Measurements from ENCODE around the gene MTARC2.
A peak's percentile ranks its signal among the peaks of the same experiment; 100 is the strongest.
"Not testable (repeated sequence)": the region's sequence is repeated elsewhere in the genome, so short reads cannot be mapped to it uniquely, and the experiment has no call there.

The MTARC2 gene

GRCh38 chr1:220732137-220732536 is 16.0 kb upstream of the MTARC2 start:
- DNase-seq (ENCODE audit: low read depth in 1 of 2, low spot score in 1 of 2), result no peak

DNA sequence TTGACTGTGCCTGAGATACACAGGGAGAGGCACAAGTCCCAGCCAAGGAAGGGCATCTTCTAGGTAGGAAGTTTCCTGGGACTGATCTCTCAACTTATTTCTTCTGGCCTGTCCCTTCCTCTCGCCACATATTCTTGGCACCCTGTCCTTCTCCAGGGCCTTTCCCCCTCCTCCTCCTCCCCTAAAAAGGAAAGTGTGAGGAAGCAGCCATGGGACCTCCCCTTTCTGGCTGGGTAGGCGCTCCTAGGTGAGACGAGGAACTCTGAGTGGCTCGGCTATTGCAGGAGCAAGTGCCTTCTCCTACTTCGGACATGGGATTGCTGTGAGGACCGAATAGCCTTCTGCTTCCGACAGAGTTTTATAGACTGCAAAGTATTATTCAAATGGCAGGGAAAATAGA is 15.5 kb upstream of the MTARC2 start:
- no peak for DNase-seq (ENCODE audit: low read depth in 1 of 2, low spot score in 1 of 2)

- peak; percentile 43 to 58 for DNase-seq (ENCODE audit: low read depth in 1 of 2, low spot score in 1 of 2)
Observed at GRCh38 chr1:220733086-220733601, 15.0 kb upstream of the MTARC2 start.

DNA sequence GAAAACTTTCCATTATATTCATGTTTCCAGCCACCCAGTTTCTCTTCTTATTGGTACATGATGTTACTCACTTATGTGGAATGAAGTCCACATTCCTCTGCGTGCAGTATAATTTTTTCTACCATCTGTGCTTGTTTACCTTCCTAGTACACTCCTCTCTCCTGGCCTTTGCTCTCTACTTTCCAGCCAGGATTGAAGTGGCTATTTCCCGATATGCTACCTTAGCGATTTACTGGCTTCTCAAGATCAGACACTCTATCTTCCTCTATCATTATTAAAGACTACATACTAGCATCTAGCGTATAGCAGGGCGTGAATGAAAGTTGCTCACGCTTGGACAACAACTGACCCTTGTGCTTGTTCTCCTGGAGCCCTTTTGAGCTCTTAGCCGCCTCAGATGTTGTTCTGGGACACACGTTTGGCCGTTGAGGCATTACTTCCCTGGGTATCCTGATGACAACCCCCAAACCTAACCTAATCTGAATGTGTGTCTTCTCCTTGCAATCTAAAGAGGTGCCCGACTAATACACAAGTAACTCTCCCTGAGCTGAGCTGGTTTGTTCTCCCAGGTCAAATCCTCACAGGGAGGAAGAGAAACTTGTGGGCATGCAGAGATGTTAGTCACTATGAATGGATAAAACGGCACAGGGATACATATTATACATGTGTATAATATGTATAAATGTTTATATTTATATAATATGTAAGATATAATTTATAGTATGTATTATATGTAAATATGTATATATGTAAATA is 13.4 kb upstream of the MTARC2 start:
- DNase-seq (ENCODE audit: low read depth in 1 of 2, low spot score in 1 of 2), result no peak

DNA sequence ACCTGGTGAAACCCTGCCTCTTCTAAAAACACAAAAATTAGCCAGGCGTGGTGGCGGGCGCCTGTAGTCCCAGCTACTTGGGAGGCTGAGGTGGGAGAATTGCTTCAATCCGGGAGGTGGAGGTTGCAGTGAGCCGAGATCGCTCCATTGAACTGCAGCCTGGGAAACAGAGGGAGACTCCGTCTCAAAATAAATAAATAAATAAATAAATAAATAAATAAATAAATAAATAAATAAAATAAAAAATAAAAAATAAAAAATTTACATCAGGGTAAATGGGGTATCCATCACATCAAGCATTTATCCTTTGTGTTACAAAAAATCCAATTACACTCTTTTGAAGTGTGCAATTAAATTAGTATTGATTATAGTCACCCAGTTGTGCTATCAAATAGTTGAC is 11.8 kb upstream of the MTARC2 start:
- DNase-seq (ENCODE audit: low read depth in 1 of 2, low spot score in 1 of 2), result not testable (repeated sequence)

- no peak for DNase-seq (ENCODE audit: low read depth in 1 of 2, low spot score in 1 of 2)
Observed at GRCh38 chr1:220741349-220741748, 6.8 kb upstream of the MTARC2 start.

GRCh38 chr1:220741825-220742224 is 6.3 kb upstream of the MTARC2 start:
- DNase-seq (ENCODE audit: low read depth in 1 of 2, low spot score in 1 of 2), result no peak

- DNase-seq (ENCODE audit: low read depth in 1 of 2, low spot score in 1 of 2), result no peak
Observed at GRCh38 chr1:220742520-220742919, 5.6 kb upstream of the MTARC2 start.

GRCh38 chr1:220746851-220747250 is 1.3 kb upstream of the MTARC2 start:
- DNase-seq (ENCODE audit: low read depth in 1 of 2, low spot score in 1 of 2), result no peak

DNA sequence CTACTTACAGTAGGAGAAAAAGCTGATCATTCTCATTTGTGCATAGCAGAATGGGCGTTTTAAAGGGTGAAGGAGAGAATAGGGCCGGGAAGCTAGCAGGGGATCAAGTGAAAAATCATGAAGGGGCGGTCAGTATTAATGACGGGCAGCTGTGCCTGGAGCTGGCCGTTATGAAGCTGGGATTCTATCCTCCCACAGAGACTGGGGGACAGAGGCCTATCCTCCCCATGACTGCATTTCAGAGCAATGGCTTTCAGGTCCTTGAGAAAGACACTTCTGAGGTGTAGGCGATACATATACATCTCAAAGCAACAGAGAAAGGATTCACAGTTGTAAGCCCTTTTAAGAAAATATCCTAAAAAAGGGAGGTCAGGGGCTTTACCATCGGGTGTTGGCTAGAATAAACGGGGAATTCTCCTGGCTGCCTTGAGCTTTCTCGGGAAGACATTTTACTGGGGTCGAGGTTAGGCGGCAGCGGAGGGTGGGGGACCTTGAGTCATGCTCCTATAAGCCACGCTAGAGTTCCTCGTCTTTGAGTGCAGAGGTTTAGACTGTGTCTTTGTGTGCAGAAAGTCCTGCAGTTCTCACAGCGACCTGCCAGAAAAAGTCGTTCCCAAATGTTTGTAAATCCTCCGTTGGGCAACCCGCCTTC is 559 bp upstream of the MTARC2 start:
- DNase-seq (ENCODE audit: low read depth in 1 of 2, low spot score in 1 of 2), result no peak

- DNase-seq (ENCODE audit: low read depth in 1 of 2, low spot score in 1 of 2), result no peak
Observed at GRCh38 chr1:220748936-220749335, 814 bp downstream of the MTARC2 start.

DNA sequence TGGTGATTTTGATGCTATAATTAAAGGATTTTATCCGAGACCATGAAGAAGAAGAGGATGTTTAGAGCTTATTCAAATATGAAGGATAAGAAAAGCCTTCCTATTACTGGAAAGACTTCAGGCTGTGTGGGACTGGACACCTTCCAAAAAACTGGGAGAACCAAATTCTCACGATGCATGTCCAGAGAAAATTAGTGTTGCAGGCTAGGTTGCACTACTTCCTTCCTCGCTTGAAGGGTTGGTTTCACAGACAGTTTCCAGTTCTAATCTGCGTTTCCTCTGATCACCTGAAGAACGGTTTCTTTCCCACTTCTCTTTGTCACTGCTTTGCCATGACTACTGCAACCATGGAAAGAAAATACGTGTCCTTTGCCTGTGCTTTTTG is 2.0 kb downstream of the MTARC2 start:
- no peak for DNase-seq (ENCODE audit: low read depth in 1 of 2, low spot score in 1 of 2)

GRCh38 chr1:220751111-220751510 is 3.0 kb downstream of the MTARC2 start:
- no peak for DNase-seq (ENCODE audit: low read depth in 1 of 2, low spot score in 1 of 2)

GRCh38 chr1:220754212-220754917 is 6.2 kb downstream of the MTARC2 start:
- DNase-seq (ENCODE audit: low read depth in 1 of 2, low spot score in 1 of 2), result no peak

- no peak for DNase-seq (ENCODE audit: low read depth in 1 of 2, low spot score in 1 of 2)
Observed at GRCh38 chr1:220754918-220755295, 6.8 kb downstream of the MTARC2 start.

DNA sequence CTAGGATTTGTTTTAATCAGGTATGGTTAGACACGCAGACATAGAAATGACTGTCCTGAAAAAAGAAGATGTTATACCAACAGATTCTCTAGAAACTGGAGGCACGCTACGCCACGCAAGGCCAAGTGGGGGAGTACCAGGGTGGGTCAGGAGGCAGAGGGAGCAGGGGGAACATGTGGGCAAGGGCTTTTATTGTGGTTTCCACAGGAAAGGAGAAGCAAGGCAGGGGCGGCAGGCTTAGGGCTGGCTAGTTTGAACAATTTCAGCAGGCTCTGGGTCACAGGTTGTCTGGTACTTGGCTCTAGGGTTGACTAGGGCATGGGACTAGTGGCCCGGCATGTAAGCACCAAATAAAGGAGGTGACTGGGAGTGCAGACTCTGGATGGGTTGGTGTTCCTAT is 7.2 kb downstream of the MTARC2 start:
- no peak for DNase-seq (ENCODE audit: low read depth in 1 of 2, low spot score in 1 of 2)

GRCh38 chr1:220757441-220757840 is 9.3 kb downstream of the MTARC2 start:
- DNase-seq (ENCODE audit: low read depth in 1 of 2, low spot score in 1 of 2), result no peak

DNA sequence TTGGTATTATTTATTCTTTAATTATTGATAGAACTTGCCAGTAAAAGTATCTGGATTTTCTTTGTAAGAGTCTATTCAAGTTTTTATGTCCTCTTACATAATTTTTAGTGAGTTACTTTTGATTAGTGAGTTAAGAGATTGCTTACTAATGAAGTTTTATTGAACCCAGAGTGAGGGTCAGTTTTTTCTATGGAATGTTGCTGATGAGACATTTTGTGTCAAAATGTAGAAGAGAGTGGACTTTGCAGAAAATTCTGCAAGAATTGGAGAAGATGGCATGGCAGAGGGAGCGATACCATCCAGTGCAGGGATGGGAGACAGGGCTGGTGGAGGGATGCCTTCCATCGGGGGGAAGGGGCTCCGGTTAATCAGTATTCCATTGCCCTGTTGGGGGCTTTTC is 11.0 kb downstream of the MTARC2 start:
- DNase-seq (ENCODE audit: low read depth in 1 of 2, low spot score in 1 of 2), result no peak

GRCh38 chr1:220761688-220762427 is 13.7 kb downstream of the MTARC2 start:
- no peak for DNase-seq (ENCODE audit: low read depth in 1 of 2, low spot score in 1 of 2)

DNA sequence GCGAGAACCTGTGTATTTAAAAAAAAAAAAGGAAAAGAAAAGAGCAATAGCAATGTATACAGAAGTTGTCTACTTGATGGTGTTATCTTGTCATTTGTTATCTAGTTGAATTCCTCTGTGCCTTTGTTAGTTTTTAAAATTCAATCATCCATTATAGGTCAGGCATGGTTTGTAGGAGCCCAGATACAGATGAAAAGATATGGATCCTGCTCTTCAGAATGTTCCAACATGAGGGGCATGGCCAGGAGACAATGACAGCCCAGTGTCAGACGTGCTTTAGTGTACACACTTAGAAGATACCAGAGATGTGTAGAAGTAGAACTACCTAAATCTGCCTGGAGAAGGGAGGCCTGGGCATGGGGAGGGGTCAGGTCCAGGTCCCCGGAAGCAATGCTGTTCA is 16.6 kb downstream of the MTARC2 start:
- no peak for DNase-seq (ENCODE audit: low read depth in 1 of 2, low spot score in 1 of 2)

DNA sequence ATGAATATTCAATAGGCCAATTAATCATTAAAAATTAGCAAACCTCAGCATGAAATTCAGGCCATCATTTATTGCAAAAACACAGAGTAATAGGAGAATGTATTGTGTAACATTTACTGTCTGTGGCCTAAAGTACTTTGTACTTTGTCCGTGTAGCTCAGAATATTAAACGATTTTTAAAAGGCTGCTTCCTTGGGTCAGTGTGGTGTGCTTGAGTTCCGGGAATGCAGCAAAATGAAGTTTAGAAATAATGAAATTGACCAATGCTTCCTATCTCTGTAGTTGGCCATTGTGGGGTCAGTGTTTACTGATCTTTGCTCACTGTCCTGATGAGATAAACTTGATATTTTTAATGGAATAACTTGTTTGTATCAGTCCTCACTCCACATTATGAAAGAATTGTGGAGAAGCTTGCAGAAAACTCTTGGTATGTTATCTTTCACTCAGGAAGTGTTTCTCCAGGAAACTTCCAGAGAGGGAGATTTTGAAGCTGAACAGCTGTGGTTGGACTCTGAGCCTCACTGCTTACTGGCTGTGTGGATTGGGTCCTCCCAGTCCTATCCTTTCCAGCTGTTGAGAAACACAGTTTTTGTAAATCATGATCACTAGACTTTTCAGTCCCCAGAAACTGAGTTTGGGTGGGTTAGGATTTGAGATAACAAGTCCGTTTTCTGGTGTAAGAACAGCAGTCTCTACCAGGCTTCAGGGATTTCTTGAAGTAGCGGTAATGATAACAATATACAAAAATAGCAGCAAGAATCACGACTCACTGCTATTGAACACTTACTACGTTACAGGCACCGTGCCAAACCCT is 19.4 kb downstream of the MTARC2 start:
- no peak for DNase-seq (ENCODE audit: low read depth in 1 of 2, low spot score in 1 of 2)

Data from activated T-helper 1 cell treated with anti-CD3 and anti-CD28 coated beads, Interleukin-2, amount 50 U/mL, for 16 hours (primary cell).